T-helper 17 cell (primary cell): ENCODE measurements around the gene ADGRL4. TPM values are rescaled to one million over a fixed set of nuclear protein-coding genes. Genes with fewer than 3 reads are reported as not detected.

ENCODE experiments used
- ATAC-seq: fragments of 150-1000 bp; cut with Tn5 transposase; 2 replicates; pipeline ENCODE4 v1.10.0; 2021; ENCODE audit warnings: mild to moderate bottlenecking, moderate library complexity
- DNase-seq, 3 donors: peaks; one replicate each; pipeline versions ENCODE4 v3.0.0 to v3.0.0-alpha.2; 2020 to 2021
- H3K9me3 ChIP-seq: one replicate; pipeline ENCODE4 v1.7.0; 2013; ENCODE audit warnings: low read length, mild to moderate bottlenecking; ENCODE audit not compliant: control insufficient read depth, poor library complexity, severe bottlenecking
- H3K27ac Mint-ChIP-seq: one replicate; pipeline ENCODE4 v1.8.0; 2022; ENCODE audit warnings: mild to moderate bottlenecking, moderate library complexity, mixed read lengths
- H3K27me3 Mint-ChIP-seq: one replicate; pipeline ENCODE4 v1.8.0; 2022; ENCODE audit warnings: mixed read lengths
- H3K36me3 Mint-ChIP-seq: one replicate; pipeline ENCODE4 v1.8.0; 2022; ENCODE audit warnings: low read depth, mixed read lengths
- H3K4me1 Mint-ChIP-seq: one replicate; pipeline ENCODE4 v1.8.0; 2022; ENCODE audit warnings: mild to moderate bottlenecking, mixed read lengths
- H3K4me3 Mint-ChIP-seq: one replicate; pipeline ENCODE4 v1.8.0; 2022; ENCODE audit warnings: mild to moderate bottlenecking, moderate library complexity, mixed read lengths
- total RNA-seq, 4 donors: library from RNA in 2 of 4; stranded (reverse) in 2 of 4; gene quantifications; one replicate each; pipeline ENCODE4 v1.2.3 and lab custom pipeline; 2022 to 2026

The ADGRL4 gene
- total RNA-seq, 2 donors from 2014 or later: not detected

DNA sequence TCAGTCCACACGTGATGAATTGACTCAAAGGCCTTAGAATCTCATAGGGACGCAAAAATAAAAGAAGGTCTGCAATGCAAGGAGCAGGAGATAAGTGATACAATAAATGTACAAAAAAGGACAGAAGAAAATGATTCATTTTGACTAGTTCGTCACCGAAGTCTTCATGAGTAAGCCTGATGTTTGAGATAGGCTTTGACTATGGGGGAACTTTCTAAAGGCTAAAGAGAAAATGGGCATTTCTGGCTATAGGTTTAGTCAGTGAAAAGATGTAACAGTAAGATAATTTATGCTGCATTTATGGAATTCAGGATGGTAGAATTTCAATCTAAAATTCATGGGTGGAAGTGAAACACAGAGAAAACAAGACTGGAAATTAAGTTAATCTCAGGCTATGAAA is 163.0 kb downstream of the ADGRL4 start:
- H3K27ac Mint-ChIP-seq: no peak overlapping the region
- DNase-seq (no peak), ATAC-seq (no peak)
- H3K27me3 Mint-ChIP-seq: no peaks in the 10 kb centered on the region
- H3K4me3 Mint-ChIP-seq: no peak overlapping the region
- H3K4me1 Mint-ChIP-seq: peaks cover 2% of the 10 kb centered on the region
- no peaks in the 10 kb centered on the region for H3K9me3 ChIP-seq
- no peaks in the 10 kb centered on the region for H3K36me3 Mint-ChIP-seq

DNA sequence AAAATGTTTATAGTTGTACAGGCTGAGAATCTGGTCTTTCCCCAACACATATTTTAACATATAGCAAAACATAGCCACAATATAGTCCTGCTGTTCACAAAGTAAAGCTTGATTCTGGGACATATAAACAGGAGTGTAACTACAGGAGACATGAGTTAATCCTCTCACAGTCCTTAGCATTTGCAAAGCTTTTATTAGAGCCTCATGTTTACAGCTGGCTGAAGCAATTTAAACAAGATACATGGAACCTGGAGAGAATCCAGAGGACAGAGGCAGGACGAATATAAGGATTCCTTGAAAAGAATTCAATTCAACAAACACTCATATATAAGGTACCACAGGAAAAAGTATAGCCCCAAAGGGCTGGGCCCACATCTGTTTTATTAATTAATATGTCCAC is 163.4 kb downstream of the ADGRL4 start:
- ATAC-seq (no peak), DNase-seq (no peak)

DNA sequence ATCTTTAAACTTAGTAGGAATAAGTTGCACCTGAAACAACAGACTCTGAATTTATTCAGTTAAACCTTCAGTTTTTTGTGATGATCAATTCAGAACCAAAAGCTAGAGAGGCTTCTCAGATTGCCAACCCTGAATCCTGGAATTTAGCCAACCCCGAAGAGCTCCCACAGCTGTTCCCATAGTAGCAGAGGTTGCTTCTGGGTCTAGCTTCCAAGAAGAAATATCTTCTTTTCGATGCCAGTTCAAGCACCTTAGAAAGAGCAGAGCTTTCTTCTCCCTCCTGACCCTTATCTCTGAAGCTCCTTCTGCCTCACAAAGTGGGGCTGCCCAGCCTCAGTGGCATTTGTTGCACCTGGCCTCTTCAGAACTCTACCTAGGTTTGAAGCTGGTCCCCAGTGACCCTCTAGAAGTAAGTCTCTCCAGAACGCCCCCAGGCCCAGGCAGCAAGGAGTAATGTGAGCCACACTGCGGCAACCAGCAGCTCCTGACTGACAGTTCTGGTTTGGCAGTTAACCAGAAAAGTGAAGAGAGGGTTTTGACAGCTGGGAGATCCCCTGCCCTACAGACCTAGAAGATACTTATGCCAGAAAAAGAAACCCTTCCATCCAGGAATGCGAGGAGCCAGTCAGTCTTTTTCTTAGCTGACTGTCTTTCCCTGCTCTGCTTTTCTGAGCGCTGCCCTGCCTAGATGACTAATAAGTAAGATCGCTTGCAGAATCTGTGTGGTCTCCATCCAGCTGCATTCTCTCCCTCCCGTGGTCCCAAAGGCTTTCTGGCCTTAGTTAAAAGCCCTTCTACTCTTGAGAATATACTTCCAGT is 165.9 kb downstream of the ADGRL4 start:
- ATAC-seq (no peak), DNase-seq (no peak)
- Mint-ChIP-seq H3K36me3 (no peaks in the 10 kb centered on the region), H3K27ac (no peak overlapping the region), H3K4me3 (no peak overlapping the region), H3K4me1 (peaks cover 14% of the 10 kb centered on the region), H3K27me3 (no peaks in the 10 kb centered on the region)
- H3K9me3 ChIP-seq: no peaks in the 10 kb centered on the region

More for the DNA sequence above, 163.4 kb downstream of the ADGRL4 start:
- Mint-ChIP-seq H3K27ac (no peak overlapping the region), H3K4me3 (no peak overlapping the region), H3K4me1 (peaks cover 2% of the 10 kb centered on the region), H3K27me3 (no peaks in the 10 kb centered on the region), H3K36me3 (no peaks in the 10 kb centered on the region)
- no peaks in the 10 kb centered on the region for H3K9me3 ChIP-seq
